Neural cell (in vitro differentiated cells): Measurements from ENCODE around the gene FURIN.

Experiments used
- EZH2 ChIP-seq: fragments of 200-600, 300-800 bp; shearing (Covaris generic), sonication (generic); IDR thresholded peaks from 2 replicates; pipeline ENCODE4 v1.6.1; 2014; ENCODE audit warnings: antibody characterized with exemption, low read length, borderline replicate concordance, mild to moderate bottlenecking; ENCODE audit not compliant: insufficient read depth, poor library complexity, severe bottlenecking
- POLR2AphosphoS5 ChIP-seq: IDR thresholded peaks from 2 replicates; pipeline ENCODE4 v1.6.1; 2012
- TF ChIP-seq, protein P1 (sequence below): fragments of 450-650 bp; IDR thresholded peaks from 2 replicates; pipeline ENCODE4 v1.5.1; 2014; ENCODE audit warnings: antibody characterized with exemption, mild to moderate bottlenecking, moderate library complexity; ENCODE audit not compliant: poor library complexity, severe bottlenecking

DNA sequence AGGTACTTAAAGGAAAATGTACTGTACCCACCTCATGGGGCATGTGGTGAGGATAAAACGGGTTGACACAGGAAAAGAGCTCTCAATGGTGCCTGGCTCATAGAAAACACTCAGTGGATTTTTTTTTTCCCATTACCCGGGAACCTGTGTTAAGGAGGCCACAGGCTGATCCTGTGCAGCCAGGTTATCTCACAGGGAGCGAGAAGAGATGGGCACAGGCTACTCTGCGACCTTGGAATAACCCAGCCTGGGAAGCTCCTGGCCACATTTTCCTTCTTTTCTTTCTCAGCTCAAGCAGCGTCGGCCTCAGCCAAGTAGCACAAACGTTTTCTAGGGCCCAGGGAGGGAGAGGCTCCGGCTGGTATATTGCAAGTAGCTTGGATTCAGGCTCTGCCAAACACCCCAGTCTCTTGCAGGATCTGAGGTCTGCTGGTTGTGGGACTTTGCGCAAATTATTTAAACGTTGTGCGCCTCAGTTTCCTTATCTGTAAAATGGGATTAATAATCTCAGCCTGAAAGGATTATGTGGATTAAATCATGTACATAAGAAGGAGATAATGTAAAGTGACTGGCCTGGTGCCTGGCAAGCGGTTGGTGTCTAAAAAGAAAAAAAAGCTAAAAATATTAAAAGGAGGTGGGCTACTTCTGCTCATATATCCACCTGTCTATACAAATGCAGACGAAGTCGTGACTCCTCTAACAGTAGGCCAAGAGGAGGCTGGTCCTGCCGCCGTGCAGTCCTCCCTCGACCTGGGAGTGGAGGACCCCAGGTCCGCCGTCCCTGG lies 2.2 kb downstream of the FURIN start:
- TF ChIP-seq, protein P1, sequence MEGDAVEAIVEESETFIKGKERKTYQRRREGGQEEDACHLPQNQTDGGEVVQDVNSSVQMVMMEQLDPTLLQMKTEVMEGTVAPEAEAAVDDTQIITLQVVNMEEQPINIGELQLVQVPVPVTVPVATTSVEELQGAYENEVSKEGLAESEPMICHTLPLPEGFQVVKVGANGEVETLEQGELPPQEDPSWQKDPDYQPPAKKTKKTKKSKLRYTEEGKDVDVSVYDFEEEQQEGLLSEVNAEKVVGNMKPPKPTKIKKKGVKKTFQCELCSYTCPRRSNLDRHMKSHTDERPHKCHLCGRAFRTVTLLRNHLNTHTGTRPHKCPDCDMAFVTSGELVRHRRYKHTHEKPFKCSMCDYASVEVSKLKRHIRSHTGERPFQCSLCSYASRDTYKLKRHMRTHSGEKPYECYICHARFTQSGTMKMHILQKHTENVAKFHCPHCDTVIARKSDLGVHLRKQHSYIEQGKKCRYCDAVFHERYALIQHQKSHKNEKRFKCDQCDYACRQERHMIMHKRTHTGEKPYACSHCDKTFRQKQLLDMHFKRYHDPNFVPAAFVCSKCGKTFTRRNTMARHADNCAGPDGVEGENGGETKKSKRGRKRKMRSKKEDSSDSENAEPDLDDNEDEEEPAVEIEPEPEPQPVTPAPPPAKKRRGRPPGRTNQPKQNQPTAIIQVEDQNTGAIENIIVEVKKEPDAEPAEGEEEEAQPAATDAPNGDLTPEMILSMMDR, result no peak
- TF ChIP-seq POLR2AphosphoS5, result no peak
- no peak for TF ChIP-seq EZH2
